GM21390 (cell line): Measurements from ENCODE around the gene GALNT3.

Experiments used
- ATAC-seq: cut with Tn5 transposase; IDR thresholded peaks from one replicate; pipeline ENCODE4 v1.9.1; 2021; ENCODE audit not compliant: unreplicated experiment

Gene GALNT3

DNA sequence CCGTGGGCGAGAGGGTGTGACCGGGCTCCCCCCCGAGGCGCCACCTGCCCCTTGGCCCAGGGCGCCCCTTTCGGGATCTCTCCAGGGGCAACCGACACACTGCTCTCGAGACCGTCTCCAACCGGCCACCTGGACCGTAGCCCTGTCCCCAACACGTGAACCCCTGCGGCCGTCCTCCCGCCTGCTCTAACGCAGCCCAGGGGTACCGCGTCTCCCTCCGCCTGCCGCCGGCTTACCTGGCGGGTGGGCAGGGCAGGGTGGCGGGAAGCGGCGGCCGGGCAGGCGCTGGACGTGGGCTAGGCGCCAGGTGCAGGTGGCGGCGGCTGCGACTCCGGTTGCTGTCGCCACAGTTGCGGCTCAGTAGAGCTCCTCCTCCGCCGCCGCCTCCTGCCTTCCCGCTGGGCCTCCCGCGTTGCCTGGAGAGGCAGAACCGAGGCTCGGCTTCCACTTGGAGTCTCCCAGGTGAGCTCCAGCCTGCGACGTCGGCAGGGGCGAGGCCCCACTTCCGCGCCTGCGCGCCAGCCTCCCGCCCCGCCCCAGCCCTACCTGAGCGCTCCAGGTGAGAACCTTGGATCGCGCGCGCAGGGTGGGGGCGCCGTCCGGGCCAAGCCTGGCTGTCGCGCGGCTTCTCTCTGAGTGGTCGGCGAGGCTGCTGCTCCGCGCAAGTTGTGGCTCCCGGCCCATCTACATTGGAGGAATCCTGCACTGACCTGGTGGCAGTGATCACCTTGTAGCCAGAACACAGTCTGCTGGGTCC is at the start of gene GALNT3:
TSS of gene GALNT3 (minus strand) at position 469 of the 757 bp plus-strand sequence. CDS start 23,547 bp downstream, outside the sequence.
- peak; percentile 29 for ATAC-seq

DNA sequence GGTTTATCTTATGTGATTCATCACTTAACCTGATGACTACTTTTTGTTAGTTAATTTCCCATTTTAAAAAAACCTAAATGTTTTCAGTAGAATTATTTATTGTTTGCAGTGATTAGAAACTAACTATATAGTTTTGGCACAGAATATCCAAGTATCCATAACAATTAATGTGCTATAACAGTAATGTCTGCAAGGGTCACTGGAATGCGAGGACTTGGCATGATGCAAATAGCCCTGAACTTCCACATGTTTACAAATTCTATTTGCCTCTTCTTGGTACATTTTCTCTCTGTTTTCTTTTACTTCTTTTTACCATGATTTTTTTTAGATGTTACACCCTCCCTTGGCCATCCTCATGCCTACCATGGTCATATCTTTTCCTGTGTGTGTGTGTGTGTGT is 49.3 kb upstream of the GALNT3 start:
- ATAC-seq: no peak

DNA sequence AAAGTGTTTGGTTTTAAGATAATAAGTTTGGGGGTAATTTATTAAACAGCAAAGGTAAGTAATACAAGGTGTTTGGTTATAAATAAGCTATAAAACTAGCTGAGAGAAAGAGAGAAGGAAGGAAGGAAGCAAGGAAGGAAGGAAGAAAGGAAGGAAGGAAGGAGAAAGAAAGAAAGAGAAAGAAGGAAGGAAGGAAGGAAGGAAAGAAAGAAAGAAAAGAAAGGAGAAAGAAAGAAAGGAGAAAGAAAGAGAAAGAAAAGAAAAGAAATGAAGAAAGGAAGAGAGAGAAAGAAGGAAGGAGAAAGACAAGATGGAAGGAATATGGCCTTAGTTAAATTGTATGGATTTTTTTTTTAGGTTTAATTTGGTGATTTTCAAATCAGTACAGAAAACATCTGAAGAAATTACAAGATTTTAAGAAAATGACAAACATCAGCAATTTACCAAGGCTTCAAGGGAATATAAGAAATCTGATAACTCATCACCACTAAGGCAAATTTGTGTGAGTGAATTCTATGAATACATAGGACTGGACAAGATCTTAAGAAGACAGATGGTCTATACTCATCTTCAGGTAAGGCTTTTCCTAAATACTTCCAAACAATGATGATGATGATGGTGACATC is 46.4 kb upstream of the GALNT3 start:
- ATAC-seq: no peak

DNA sequence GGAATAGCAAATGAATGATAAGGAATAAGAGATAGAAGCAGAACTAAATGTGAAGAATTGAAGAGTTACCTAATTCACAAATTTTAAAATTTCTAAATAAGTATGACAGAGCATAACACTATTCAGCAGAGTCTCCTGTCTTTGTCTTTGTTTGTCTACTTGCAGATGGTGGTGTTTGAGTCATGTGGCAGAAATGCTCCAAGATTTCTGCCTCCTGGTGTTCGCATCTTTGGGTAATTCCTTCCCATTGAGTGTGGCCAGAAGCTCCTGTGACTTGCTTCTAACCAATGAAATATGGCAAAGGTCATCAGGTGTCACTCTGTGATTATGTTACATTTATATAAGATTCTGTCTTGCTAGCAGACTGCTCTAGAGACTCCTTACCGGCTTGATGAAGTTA is 45.6 kb upstream of the GALNT3 start:
- no peak for ATAC-seq

DNA sequence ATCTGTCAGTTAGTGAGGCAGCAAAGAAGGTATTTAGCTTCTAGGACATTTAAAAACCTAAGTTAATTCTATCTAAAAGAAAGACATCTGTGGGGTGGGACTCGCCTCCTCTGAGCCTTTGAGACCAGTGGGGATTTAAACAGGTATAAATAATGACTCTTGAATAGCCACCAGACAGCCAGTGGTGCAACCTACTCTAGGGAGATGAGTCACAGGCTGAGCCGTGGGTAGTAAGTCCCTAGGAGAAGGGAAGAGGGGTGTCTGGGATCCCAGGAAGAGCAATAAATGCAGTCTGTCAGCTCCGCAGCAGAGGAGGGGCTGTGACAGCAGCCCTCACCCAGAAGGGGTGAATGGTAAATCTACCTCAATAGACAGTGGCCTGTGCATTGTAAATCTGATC is 43.1 kb upstream of the GALNT3 start:
- no peak for ATAC-seq

DNA sequence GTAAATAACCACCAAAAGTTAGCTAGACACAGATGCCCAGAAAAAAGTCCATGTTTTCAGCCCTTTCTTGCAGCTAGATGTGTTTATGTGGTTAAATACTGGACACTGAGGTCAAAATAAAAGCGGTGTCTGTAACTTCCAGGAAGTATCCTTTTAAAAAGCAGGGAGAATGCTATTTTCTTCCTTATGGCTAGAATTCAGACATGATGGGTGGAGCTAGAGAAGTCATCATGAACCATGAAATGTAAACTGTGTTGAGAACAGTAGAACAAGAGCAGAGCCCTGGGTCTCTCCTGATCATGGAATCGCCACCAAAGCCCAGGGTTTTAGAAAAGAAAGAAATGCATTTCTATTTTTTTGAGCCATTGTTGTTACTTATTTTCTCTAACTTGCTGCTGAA is 41.3 kb upstream of the GALNT3 start:
- no peak for ATAC-seq

DNA sequence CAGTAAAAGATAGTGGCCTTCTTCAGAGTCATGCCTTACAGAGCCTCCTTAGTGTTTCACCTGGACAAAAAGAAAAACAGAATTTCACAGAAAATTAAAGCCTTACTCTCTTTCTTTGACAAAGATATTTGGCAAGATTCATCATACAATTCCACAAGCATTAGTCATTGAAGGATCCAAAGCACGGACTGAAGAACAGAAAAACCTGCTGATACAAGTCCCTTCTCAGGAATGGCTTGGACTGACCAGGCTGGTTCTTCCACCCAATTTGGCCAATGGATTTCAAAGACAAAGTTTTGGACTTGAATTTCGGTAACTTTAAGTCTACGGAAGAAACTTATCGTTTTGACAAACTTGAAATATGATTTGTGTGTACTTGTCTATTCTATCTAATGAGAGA is 39.1 kb upstream of the GALNT3 start:
- no peak for ATAC-seq

DNA sequence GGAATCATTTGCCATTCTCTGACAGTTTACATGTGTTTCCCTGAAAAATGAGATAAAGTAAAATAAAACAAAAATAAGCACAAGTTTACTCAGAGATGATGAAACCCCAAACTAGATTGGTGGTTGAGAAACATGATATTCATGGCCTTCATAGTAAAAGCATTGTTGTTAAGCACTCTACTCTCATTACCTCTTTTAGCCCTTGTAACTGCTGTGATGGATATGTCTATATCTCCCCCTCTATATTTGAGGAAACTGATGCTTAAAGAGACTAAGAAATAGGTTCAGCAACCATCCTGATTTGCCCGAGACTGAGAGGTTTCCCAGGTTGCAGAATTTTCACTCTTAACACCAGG is 33.9 kb upstream of the GALNT3 start:
- no peak for ATAC-seq

DNA sequence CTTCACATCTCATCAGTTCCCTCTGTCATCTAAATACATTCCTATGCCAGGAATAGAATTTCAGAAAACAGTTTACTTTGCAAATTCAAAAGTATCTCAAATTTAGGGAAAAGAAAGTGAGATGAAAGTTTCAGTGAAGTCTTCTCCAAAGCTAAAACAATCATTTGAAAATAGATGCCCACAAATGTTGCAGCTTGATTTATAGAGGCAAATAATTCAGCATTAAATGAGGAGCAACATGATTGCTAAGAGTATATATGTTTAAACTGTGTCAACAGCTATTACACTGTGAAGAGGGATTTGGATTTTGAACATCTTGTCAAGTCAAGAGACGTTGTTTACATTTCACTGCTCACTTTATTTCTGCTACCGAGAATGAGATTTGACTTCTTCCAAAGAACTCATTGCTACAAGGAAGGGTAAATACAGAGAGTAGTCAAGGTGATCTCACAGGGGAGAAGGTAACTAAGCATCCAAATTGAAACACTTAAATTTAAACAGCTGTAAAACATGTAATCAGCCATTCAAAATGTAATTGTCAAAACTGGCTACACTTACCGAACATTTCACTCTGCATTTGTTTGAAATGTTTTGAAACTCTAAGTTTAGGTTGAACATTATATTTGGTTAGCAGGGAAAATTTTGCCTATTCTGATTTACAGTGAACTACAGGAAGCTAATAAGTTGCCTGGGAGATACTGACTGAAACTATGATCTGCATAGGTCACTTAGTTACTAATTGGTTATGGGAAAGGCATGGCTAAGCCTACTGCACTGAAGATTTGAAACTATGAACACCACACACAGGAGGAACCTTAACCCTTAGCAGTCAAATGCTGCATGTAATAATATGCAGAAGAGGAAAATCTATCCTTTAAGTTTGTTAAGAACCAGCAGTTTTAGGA is 33.2 kb upstream of the GALNT3 start:
- peak; percentile 77 for ATAC-seq

DNA sequence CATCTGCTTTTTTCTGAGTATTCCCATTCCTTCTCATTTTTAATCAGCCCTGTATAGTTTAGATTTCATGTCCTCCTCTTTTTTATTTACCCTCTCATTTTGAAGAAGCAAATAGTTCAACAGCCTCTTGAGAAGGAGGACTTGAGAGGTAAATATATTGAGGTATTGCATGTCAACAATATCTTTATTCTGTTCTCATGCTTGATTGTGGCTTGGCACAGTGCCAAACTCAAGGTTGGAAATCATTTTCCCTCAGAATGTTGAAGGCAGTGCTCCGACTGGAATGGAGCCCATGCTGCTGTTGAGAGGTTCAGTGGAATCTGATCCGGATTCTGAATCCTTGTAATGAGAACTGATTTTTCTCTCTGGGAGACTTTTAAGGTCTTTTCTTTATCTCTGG is 31.0 kb upstream of the GALNT3 start:
- ATAC-seq: no peak

DNA sequence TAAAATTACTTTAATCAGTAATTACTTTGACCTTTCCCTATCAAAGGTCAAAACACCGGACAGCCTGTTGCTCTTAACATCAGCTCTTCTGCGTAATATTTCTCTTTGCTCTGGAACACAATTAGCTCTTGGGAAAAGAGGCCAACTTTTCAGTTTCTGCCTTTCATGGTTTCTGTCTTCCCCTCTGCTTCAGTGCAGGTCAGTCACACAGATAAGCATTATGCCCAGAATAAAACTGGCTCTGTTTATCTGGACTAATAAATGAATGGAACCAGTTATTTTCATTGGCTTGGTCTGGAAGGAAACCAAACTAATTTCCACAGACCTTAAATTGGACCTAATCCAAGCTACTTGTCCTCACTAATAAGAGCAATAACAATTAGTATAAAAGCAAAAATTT is 26.2 kb upstream of the GALNT3 start:
- ATAC-seq: no peak

- ATAC-seq: no peak
These were observed 24.9 kb upstream of the GALNT3 start for GRCh38 chr2:165818920-165819319.

GRCh38 chr2:165815299-165816141 is 21.5 kb upstream of the GALNT3 start:
- peak; percentile 73 for ATAC-seq

GRCh38 chr2:165814473-165814872 is 20.4 kb upstream of the GALNT3 start:
- no peak for ATAC-seq

DNA sequence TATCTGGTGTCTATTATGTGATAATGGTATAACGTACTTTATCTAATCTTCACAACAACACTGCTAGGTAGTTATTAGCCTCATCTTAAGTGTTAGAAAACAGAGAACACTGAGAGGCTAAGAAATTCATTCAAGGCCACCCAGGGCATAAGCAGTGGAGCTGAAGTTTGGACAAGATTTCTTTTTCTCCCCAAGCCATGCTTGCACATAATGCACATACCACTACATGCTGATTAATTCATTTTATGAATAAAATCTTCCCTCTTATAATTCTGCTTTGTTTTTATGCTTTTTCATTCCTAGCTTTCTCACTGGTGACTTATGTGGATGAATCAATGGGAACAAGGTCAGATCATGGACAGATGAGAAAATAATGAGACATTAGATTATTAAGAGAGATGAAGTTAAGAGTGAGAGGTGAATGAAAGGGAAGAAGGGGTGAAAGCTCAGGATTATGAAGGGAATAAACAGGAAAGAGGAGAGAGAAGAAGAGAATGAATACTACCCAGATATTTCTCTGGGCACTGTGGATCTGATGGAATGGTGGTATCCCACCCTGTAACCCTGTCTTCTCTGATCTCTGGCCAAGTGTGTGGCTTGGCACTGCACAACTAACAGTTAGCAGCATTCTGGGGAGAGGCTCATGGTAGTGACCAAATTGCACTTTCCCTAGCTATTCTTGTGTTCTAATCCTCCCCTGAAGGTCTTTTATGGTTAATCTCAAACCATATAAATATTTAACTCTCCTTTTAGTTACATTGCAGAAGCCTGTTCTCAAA is 17.7 kb upstream of the GALNT3 start:
- ATAC-seq: no peak

DNA sequence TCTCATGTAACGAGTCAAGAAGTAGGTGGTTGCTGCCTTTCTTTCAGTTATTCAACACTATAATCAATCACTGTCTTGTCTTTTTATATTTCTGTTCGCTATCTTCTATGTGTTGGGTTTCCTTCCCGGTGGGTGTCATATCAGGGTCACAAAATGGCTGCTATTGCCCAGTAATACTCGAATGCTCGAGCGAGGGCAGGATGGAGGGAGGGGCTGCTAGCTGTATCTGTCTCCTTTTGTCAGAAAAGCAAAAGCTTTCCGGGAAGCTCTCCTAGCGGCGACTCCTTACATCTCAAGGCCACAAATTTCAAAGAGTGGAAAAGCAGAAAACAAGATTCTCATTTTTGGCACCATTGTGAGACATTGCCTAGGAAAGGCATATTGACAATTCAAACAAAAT is 16.4 kb upstream of the GALNT3 start:
- ATAC-seq: no peak

- ATAC-seq: no peak
These were observed 10.7 kb upstream of the GALNT3 start for GRCh38 chr2:165804719-165805118.

GRCh38 chr2:165803123-165803760 is 9.2 kb upstream of the GALNT3 start:
- no peak for ATAC-seq

DNA sequence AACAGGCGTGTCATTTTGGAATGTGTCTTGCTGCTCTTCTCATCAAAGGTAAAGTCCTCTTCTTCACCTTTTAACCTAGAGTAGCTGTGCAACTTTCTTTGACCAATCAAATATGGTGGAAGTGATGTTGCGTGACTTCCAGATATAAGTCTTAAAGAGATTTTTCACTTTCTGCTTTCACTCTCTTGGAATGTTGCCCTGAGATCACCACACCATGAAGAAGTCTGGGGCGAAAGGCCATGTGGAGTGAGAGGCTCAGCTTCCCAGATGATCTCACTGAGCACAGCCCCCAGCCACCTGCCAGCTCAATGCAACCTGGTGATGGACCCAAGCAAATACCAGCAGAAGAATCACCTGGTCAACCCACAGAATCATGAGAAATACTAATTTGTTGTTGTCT is 7.1 kb upstream of the GALNT3 start:
- no peak for ATAC-seq
